Left renal pelvis (tissue), 4 donors: ENCODE results near the gene SOS2. TPM values are rescaled to one million over a fixed set of nuclear protein-coding genes. Genes with fewer than 3 reads are reported as not detected.

Experiments
- DNase-seq, 4 donors: peaks; one replicate each; pipeline ENCODE4 v3.0.0-alpha.2; 2013; ENCODE audit warnings: low read depth in 4 of 4, low spot score in 3 of 4
- polyA plus RNA-seq, 4 donors: library from polyadenylated mRNA; unstranded; fragments of 120-200 nt; gene quantifications; one replicate each; pipeline ENCODE4 v1.2.1, GENCODE V29; 2013; ENCODE audit not compliant: insufficient read length in 4 of 4

Gene SOS2
- polyA plus RNA-seq, 4 donors = 34.8 to 46.3 (median 38.4) TPM

DNA sequence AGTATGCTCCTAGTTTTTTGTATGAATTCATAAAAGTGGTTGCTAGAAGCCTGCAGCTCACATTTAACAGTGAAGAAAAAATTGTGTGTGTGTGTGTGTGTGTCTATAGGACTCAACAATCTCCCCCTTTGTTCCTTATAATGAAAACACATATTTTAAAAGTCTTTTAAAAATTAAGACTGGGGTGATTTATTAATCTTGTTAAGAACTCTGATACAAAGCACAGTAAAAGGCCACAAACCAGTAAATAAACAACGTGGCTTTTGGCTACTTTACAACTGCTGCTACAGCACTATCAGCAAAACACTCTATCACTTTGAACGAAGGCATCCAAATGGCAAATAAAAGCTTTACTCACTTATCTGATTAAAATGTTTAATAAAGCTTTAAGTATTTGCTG lies 114.4 kb downstream of the SOS2 start:
- peak in 3 of 4 donors; percentile 39 to 45 (median 45) for DNase-seq

DNA sequence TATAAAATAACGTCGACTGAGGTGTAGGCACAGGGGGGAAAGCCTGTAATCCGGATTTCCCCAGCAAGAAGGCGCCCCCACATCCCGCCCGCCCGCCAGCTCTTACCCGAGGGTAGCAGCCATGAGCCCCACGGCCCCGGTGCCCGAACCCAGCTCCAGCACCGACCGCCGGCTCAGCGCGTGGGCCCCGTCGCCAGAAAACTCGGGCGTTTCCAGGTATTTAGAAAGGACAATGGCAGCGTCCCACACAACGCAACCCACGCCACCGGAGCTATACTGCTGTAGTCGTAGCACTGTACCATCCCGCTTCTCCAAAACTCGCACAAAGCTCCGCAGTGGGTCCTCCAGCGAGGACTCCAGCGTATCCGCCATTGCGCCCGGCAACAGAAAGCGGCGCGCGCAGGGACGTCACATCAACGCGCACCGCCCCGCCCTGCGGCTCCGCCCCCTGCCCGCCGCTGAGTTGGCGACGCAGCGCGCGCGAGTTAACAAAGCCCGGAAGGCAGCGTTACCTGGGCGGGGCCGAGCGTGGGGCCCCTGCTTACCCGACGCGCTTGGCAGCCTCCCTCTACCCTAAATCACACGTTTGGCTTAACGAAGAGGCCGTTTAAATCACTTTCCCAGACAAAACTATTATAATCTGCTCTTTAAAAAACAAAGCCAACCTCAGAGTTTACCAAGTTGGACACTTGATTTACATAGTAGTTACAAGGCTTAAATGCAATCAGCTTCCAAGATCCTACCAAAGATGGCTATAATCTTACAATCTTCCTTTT lies 115.0 kb downstream of the SOS2 start, which contains the start of gene VCPKMT:
Gene VCPKMT, minus strand, starts transcription at position 392 of the 776 bp plus-strand sequence. Its CDS starts 20 bp downstream, at position 372.
- DNase-seq = peak; percentile 84 to 88 (median 86)

DNA sequence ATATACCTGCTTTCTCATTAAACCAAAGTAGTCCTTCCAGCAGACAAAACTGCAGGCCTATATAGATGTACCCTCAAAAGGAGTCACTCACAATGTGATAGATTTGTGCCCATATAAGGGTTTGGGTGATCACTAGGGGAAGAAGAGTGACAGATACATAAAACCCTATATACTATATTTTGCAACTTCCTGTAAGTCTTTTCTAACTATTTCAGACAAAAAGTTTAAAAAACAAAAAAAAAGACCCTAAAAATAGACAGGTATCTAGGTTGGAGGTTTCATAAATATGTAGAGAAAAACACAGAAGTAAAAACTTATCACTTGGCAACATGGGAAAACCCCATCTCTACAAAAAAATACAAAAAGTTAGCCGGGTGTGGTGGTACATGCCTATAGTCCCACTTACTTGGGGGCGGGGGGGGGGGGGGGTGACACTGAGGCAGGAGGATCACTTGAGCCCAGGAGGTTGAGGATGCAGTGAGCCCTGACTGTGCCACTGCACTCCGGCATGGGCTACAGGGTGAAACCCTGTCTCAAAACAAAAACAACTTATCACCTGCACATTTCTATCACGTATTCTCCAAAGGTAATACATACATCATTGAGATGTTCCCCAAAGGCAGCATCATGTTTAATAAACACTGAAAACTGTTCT lies 117.9 kb downstream of the SOS2 start:
- DNase-seq = no peak

DNA sequence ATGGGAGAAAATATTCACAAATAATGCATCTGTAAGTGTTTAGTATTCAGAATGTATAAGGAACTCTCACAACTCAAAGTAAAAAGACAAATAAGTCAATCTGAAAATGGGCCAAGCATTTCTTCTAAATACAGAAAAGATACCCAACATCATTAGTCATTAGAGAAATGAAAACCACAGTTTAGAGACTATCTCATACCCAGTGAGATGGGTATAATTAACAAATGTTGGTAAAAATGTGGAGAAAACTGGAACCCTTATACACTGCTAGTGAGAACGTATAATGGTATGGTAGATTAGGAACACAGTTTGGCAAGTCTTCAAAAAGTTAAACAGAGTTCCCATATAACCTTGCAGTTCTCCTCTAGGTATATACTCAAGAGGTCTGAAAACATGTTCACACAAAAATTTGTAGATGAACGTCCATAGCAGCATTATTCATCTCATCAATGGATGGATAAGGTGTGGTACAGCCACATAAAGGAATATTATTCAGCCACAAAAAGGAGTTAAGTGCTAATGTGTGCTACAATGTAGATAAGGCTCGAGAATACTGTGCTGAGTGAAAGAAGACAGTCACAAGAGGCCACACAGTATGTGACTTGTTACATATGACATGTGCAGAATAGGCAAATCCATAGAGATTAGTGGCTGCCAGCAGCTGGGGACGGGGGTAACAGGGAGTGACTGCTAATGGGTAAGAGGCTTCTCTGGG lies 120.9 kb downstream of the SOS2 start:
- no peak for DNase-seq

DNA sequence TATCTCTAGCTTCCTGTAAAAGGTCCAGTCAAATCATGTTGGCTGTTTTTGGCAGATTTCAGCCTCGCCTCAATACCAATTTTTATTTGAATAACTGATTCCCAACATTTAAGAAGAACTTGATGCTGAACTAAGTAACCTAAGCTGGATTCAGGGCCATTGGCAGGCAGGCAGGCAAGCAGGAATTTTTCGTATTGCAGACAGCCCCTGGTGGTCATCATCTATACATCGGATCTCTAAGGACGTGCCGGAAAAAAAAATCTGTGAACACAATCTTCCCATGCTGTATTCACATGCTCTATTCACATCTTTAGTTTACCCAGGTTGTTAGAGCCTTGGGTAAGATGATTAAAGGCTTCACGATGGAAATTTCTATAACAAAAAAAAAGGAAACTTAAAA lies 122.0 kb downstream of the SOS2 start:
- no peak for DNase-seq

DNA sequence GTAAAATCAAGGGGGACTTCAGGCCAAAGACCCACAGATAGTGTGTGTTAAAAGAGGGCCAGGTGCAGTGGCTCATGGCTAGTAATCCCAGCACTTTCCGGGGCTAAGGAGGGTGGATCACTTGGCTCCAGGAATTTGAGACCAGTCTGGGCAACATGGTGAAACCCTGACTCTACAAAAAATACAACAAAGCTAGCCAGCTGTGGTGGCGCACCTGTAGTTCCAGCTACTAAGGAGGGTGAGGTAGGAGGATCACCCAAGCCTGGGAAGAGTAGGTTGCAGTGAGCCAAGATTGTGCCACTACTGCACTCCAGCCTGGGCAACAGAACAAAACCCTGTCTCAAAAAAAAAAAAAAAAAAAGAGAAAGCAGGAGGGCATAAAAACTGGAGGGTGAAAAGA lies 123.5 kb downstream of the SOS2 start:
- no peak for DNase-seq

DNA sequence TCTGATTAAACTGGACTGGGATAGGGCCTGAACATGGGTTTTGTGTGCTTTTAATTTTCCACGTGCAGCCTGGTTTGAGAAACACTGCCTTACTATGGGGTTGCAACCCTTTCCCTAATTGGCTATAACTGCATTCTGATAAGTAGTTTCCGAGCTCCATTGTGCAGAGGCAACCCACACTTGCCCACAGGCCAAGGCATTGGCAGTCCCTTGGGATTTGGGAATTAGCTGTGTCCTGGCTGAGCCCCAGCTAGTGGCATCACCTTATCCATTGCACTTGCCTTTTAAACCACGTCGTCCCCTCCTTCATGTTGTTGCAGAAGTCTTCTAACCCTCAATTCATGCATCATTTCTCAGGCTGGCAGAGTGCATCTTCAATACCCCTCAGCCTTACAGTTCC lies 125.2 kb downstream of the SOS2 start:
- no peak for DNase-seq

DNA sequence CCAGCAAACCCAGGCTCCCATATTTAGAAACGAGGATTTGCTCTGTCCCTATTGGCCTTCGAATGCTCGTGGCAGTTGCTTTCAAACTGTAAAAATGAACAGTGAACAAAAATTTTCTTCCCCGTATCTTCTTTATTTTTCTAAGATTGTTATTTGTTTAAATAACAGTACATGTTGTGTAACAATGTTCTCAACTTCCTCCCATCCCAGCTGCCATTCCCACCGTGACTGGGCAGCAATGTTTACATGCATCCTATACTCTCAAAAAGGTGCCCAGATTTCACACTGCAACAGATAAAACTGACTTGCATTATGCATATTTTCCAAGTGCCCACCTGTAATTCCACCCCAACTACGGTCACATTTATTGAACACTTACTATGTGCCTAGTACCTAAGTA lies 127.8 kb downstream of the SOS2 start:
- DNase-seq = no peak

DNA sequence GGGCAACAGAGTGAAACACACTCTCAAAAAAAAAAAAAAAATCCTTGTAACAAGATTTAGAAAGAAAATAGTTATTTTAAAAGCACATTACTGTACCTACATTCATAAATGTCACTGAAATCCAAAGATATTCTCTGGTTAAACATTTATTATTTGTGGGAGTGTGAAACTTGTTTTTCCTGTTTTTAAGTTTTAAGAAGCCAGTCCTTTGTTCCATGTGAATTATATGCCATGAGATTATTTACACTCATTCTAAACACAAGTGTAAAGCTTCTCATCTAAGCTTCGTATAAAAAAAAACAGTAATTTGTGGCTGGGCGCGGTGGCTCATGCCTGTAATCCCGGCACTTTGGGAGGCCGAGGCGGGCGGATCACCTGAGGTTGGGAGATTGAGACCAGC lies 130.0 kb downstream of the SOS2 start:
- no peak for DNase-seq

DNA sequence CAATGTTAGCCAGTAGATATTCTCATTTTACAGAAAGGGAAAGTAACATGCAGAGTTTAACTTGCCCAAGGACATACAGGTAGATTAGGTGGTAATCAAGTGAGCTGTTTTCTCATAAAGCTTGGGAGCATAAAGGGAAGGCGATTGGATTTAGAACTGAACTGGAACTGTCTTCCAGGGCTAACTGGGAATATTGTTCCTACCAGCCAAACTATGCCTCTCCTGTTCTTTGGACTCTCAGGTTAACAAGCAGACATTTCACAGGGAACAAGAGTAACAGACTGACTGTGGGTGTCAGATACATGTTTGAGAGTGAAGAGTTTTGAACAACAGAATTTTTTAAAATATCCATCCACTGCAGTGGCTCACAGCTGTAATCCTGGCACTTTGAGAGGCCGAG lies 130.6 kb downstream of the SOS2 start:
- no peak for DNase-seq

DNA sequence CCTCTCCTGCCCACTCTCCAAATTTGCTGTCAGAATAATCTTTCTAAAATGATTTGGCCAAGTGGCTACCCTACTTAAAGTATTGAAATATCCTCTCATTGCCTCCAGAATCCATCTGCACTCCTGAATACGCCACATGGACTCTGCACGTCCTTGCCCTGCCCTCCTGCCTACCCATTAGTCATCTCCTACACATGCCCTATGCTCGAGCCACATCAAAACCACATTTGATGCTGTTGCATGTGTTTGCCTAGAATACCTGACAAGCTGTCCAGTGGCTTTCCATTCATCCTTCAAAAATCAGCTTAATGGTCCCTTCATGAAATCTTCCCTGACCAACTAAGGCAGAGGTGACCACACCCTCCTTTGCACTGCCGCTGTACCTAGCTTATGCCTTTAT lies 132.0 kb downstream of the SOS2 start:
- no peak for DNase-seq

DNA sequence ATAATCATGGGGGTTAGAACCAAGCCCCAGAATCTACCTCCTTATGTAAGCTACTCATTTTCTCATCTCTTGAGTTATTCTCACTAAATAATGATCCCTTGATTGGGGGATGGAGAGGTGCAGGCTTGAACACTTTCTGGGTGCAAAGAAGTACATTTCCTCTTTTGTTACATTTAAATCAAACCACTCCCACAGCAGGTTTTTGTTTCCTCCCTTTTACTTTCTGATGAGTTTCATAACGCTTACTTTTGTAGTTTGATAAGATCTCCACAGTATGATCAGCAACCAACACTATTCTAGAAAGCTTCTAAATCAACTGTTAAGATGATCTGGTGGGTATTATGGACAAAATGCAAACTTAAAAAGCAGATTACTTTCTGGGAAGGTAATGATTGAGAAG lies 135.5 kb downstream of the SOS2 start:
- no peak for DNase-seq

DNA sequence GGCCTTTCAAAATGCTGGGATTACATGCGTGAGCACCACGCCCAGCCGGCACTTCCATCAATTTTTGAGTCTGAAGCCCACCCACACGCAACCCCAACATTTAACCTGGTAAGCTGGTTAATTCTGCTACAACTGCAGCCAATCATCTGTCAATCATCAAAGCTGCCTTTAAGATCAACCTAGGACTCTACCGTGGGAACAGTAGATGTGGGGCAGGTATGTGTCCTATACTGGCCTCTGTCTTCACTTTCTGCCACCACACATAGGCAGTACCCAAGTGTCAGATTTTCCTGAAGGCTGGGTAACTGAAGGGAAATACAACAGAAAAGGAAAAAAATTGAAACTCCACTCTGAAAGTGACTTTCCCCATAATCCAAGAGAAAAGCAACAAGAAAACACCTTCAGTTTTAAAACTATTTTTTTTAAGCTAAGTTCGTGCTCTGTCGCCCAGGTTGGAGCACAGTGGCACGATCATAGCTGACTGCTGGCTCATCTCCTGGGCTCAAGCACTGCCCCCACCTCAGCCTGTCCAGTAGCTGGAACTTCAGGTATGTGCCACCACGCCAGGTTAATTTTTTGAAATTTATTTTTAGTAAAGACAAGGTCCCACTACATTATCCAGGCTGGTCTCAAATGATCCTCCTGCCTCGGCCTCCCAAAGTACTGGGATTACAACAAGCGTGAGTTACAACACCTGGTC lies 137.2 kb downstream of the SOS2 start:
- DNase-seq = no peak

DNA sequence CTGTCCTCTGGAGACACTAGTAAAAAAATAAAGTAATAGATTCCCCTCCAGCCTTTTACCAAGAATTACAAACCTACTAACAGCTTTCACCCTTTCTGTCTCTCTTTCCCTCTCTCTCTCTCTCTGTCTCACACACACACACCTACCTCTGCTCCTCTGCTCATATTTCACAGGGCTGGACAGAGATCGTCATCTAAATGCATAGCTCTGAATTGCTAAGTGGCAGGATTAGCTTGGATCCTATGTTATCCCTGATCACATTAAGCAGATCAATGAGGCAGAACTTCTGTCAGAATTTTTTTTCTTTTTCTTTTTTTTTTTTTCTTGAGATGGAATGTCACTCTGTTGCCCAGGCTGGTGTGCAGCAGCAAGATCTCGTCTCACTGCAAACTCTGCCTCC lies 137.9 kb downstream of the SOS2 start:
- no peak for DNase-seq

DNA sequence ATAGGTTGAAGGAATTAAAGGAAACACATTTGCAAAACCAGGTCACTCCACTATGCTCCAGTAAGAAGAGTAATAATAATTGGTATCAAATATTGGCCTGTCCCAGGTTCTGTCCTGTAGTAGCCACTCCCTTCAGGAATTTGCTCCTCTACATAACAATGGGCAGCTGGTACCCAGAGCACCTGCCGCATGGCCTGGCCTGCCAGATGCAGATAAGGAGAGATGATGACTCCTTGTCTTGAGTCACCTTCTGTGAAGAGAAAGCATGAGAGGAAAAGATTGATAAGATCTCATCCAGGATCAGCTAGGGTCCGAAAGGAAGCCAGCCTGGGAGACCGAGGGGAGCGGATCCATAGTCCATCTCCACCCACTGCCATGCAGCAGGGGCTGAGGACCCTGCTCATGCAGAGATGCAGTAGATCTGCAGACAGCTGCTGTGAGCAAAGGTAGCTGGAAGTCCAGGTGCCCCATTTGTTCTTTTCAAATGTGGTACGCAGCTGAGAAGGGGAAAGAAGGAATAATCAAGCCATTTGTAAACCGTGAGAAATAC lies 139.3 kb downstream of the SOS2 start:
- DNase-seq = no peak

DNA sequence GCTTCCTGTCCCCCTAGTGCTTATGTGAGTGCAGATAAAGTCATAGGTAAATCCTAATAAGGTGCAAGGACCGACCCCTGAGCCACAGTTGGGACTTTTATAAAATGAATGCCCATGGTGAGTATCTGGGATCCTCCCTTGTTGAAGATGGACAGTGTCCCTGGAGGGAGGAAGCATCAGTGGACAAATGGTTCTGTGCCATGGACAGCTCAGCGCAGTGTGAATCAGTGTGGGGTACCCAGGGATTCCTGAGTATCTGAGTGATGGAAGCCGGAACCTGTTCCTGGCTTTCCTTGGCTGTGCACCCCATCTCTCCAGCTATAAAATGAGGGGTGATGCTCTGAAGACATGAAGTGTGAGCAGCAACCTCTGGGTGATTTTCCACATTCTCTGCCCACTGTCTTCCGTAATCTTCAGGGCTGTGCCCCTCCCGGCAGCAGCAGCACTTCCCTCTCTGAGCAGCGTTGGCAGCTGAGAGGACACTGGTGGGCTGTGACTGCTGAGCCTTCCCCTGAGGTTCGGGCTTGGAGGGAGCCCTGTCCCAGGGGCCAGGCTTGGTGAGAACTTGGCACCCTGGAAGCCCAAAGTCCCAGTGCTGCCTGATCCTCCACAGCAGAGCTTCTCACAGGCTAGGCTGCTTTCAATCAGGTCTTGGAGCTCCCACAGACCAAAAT lies 140.0 kb downstream of the SOS2 start:
- DNase-seq = no peak

DNA sequence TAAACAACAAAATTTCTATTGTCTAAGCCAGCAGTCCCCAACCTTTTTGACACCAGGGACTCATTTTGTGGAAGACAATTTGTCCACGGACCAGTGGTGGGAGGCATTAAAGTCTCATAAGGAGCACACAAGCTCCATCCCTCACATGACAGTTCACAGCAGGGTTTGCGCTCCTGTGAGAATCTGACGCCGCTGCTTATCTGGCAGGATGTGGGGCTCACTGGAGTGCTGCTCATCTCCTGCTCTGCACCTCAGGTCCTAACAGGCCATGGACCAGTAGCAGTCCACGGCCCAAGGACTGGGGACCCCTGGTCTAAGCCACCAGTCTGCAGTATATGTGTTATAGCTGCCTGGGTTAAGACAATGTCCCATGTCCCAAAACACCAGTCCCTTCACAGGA lies 142.2 kb downstream of the SOS2 start:
- DNase-seq = no peak

DNA sequence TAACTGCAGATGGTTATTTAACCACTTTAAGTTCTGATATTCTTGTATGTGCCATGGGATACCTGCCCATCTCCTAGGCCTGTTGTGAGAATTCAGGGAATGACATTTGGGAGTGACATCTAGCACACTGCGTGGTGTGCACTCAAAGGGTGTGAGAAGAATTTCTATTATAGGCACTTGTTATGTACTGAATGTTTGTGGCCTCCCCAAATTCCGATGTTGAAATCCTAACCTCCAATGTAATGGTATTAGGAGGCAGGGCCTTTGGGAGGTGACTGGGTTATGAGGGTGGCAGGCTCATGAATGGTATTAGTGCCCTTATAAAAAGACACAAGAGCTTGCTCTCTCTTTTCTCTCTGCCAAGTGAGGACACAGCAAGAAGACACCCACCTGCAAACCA lies 142.6 kb downstream of the SOS2 start:
- no peak for DNase-seq

DNA sequence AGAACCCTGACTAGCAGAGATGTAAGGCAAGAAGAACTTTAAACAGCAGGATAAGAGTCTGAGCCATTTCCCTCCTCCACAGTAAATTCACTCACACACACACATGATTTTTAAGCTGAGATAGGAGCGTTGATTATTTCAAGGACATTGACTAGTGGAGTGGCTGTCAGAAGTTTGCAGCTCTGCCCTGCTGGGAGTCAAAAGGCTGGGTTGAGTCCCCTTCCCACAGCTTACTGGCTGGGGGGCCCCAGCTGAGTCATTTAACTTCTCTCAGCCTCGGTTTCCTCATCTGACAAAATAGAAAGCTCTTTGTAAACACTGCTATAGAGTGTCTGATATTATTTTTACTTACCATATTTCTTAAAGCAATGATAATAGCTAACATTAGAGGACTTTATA lies 143.3 kb downstream of the SOS2 start:
- no peak for DNase-seq
